Mammary epithelial cell (primary cell): ENCODE results near the gene ZBTB5.

Source experiments
- EZH2 ChIP-seq: IDR thresholded peaks from 2 replicates; pipeline ENCODE4 v1.6.1; 2012; ENCODE audit warnings: low read length, inconsistent platforms, borderline replicate concordance
- TF ChIP-seq, protein P1 (sequence below), 2 donors: IDR thresholded peaks in 1 of 2; conservative IDR thresholded peaks in 1 of 2; 2 replicates each; pipeline ENCODE4 v1.5.1; 2011 to 2012; ENCODE audit warnings: inconsistent platforms in 2 of 2, low read length in 2 of 2, mild to moderate bottlenecking in 2 of 2, control low read depth in 1 of 2, low read depth in 1 of 2; ENCODE audit not compliant: insufficient read depth in 1 of 2; ENCODE audit errors: extremely low read depth in 1 of 2

GRCh38 chr9:37507566-37508134 lies 42.4 kb upstream of the ZBTB5 start:
- TF ChIP-seq, protein P1, sequence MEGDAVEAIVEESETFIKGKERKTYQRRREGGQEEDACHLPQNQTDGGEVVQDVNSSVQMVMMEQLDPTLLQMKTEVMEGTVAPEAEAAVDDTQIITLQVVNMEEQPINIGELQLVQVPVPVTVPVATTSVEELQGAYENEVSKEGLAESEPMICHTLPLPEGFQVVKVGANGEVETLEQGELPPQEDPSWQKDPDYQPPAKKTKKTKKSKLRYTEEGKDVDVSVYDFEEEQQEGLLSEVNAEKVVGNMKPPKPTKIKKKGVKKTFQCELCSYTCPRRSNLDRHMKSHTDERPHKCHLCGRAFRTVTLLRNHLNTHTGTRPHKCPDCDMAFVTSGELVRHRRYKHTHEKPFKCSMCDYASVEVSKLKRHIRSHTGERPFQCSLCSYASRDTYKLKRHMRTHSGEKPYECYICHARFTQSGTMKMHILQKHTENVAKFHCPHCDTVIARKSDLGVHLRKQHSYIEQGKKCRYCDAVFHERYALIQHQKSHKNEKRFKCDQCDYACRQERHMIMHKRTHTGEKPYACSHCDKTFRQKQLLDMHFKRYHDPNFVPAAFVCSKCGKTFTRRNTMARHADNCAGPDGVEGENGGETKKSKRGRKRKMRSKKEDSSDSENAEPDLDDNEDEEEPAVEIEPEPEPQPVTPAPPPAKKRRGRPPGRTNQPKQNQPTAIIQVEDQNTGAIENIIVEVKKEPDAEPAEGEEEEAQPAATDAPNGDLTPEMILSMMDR (conservative IDR thresholded peaks at IDR 0.05 in 1 of 2, IDR thresholded peaks at IDR 0.05 in 1 of 2; ENCODE audit: extremely low read depth in 1 of 2, insufficient read depth in 1 of 2, low read depth in 1 of 2, low read length in 2 of 2): no peak
- TF ChIP-seq EZH2: no peak
